A673 (cell line): ENCODE results near the gene ZNF18.

ENCODE experiments used
- CTCF ChIP-seq: fragments of 300-800, 200-600 bp; sonication (generic); conservative IDR thresholded peaks from 2 replicates; pipeline ENCODE4 v1.5.1; 2017; ENCODE audit warnings: low read depth, mild to moderate bottlenecking, antibody characterized with exemption, low read length, moderate library complexity, mixed read lengths
- EZH2 ChIP-seq: fragments of 200-600 bp; sonication (generic); IDR thresholded peaks from 2 replicates; pipeline ENCODE4 v1.6.1; 2017; ENCODE audit warnings: borderline replicate concordance, low read depth, mild to moderate bottlenecking, mixed read lengths, antibody characterized with exemption, low read length; ENCODE audit not compliant: poor library complexity, severe bottlenecking

GRCh38 chr17:12046786-12047185, 49.5 kb upstream of the ZNF18 start:
- TF ChIP-seq CTCF (no peak), EZH2 (no peak)
